CD14-positive monocyte (primary cell): ENCODE results near the gene PLPPR3. TPM values are rescaled to one million over a fixed set of nuclear protein-coding genes. Genes with fewer than 3 reads are reported as not detected.

ENCODE experiments used
- DNase-seq, 3 donors: peaks; one replicate each; pipeline ENCODE4 v3.0.0-alpha.2; 2011 to 2022
- H2AFZ ChIP-seq: 2 replicates; pipeline ENCODE4 v1.6.0; 2012; ENCODE audit warnings: mild to moderate bottlenecking, low read depth, low read length, inconsistent platforms; ENCODE audit not compliant: insufficient read depth, poor library complexity, severe bottlenecking
- H3K27ac ChIP-seq, 2 donors: 1 replicate in 1 of 2; 2 replicates in 1 of 2; pipeline ENCODE4 v1.5.1; 2012 to 2013; ENCODE audit warnings: low read length in 2 of 2, control low read depth in 1 of 2, inconsistent platforms in 1 of 2, low read depth in 1 of 2, mild to moderate bottlenecking in 1 of 2
- H3K27me3 ChIP-seq, 2 donors: one replicate each; pipeline versions ENCODE4 v1.6.0 to v1.6.1; 2011 to 2013; ENCODE audit warnings: low read length in 2 of 2; ENCODE audit not compliant: control insufficient read depth in 2 of 2, insufficient read depth in 2 of 2
- H3K36me3 ChIP-seq, 2 donors: replicated peaks in 1 of 2; 1 replicate in 1 of 2; 2 replicates in 1 of 2; pipeline versions ENCODE4 v1.5.1 to v1.6.1; 2012 to 2013; ENCODE audit warnings: low read length in 2 of 2, control low read depth in 1 of 2, inconsistent platforms in 1 of 2, mild to moderate bottlenecking in 1 of 2; ENCODE audit not compliant: insufficient read depth in 2 of 2, control insufficient read depth in 1 of 2
- H3K4me1 ChIP-seq, 2 donors: 1 replicate in 1 of 2; 2 replicates in 1 of 2; pipeline versions ENCODE4 v1.5.1 to v1.6.1; 2012 to 2013; ENCODE audit warnings: low read length in 2 of 2, control low read depth in 1 of 2, inconsistent platforms in 1 of 2, mild to moderate bottlenecking in 1 of 2, moderate library complexity in 1 of 2; ENCODE audit not compliant: insufficient read depth in 2 of 2, control insufficient read depth in 1 of 2
- H3K4me2 ChIP-seq: replicated peaks from 2 replicates; pipeline ENCODE3; 2012; ENCODE audit warnings: low read length, moderate library complexity, mild to moderate bottlenecking; ENCODE audit not compliant: poor library complexity, severe bottlenecking; ENCODE audit errors: extremely low read depth
- H3K4me3 ChIP-seq, 3 experiments: fragments of 200-600 bp in 1 of 3; sonication (generic) in 1 of 3; replicated peaks in 1 of 3; 1 replicate in 2 of 3; 2 replicates in 1 of 3; pipeline ENCODE4 v1.5.1; 2011 to 2013; ENCODE audit warnings: low read length in 3 of 3, mild to moderate bottlenecking in 3 of 3, control low read depth in 2 of 3, low read depth in 2 of 3, inconsistent platforms in 1 of 3, moderate library complexity in 1 of 3
- H3K79me2 ChIP-seq: 2 replicates; pipeline ENCODE4 v1.6.0; 2012; ENCODE audit warnings: mild to moderate bottlenecking, control low read depth, inconsistent platforms, low read length, moderate library complexity; ENCODE audit not compliant: insufficient read depth
- H3K9ac ChIP-seq: 2 replicates; pipeline ENCODE4 v1.6.0; 2017; ENCODE audit warnings: low read length, mild to moderate bottlenecking; ENCODE audit not compliant: insufficient read depth, poor library complexity, severe bottlenecking
- H3K9me3 ChIP-seq, 2 donors: replicated peaks in 1 of 2; 1 replicate in 1 of 2; 2 replicates in 1 of 2; pipeline versions ENCODE4 v1.5.1 to v1.6.1; 2012 to 2013; ENCODE audit warnings: low read length in 2 of 2, control low read depth in 1 of 2; ENCODE audit not compliant: control insufficient read depth in 1 of 2, insufficient read depth in 1 of 2
- H4K20me1 ChIP-seq: 2 replicates; pipeline ENCODE4 v1.6.0; 2012; ENCODE audit warnings: mild to moderate bottlenecking, low read length, control low read depth, moderate library complexity; ENCODE audit not compliant: insufficient read depth
- H3K27ac Mint-ChIP-seq, 7 donors: one replicate each; pipeline ENCODE4 v1.8.0; 2020; ENCODE audit warnings: mild to moderate bottlenecking in 7 of 7, mixed read lengths in 7 of 7, moderate library complexity in 6 of 7, inconsistent platforms in 2 of 7
- H3K27me3 Mint-ChIP-seq, 3 donors: one replicate each; pipeline ENCODE4 v1.8.0; 2021 to 2022; ENCODE audit warnings: low read depth in 3 of 3, mild to moderate bottlenecking in 3 of 3, mixed read lengths in 3 of 3, moderate library complexity in 3 of 3, inconsistent platforms in 1 of 3
- H3K36me3 Mint-ChIP-seq, 2 donors: one replicate each; pipeline ENCODE4 v1.8.0; 2020; ENCODE audit warnings: mixed read lengths in 2 of 2, inconsistent platforms in 1 of 2, mild to moderate bottlenecking in 1 of 2
- H3K4me1 Mint-ChIP-seq: one replicate; pipeline ENCODE4 v1.8.0; 2020; ENCODE audit warnings: mild to moderate bottlenecking, mixed read lengths
- H3K4me3 Mint-ChIP-seq, 2 donors: one replicate each; pipeline ENCODE4 v1.8.0; 2020; ENCODE audit warnings: mild to moderate bottlenecking in 2 of 2, mixed read lengths in 2 of 2, moderate library complexity in 1 of 2
- H3K9me3 Mint-ChIP-seq, 7 donors: one replicate each; pipeline ENCODE4 v1.8.0; 2020 to 2022; ENCODE audit warnings: mixed read lengths in 7 of 7, mild to moderate bottlenecking in 6 of 7, moderate library complexity in 6 of 7, inconsistent platforms in 2 of 7
- WGBS: methylation state at CpG from one replicate; pipeline ENCODE4 v1.1.5; 2013; ENCODE audit warnings: missing lambda C conversion rate; ENCODE audit not compliant: insufficient coverage; 5-methylcytosine and 5-hydroxymethylcytosine counted together
- intact Hi-C, 2 donors: fragments of 100-400 bp; cut with micrococcal nuclease; formaldehyde crosslinking; loops; one replicate each; pipeline versions ENCODE4 v1.15.0 to v1.15.1; 2023
- polyA plus RNA-seq, 3 donors: library from polyadenylated mRNA; depleted of rRNA in 1 of 3; unstranded in 2 of 3; stranded (reverse) in 1 of 3; fragments of 300-500 nt in 2 of 3; fragments of >200 nt in 1 of 3; fragmentation: Illumina TruSeq in 2 of 3; gene quantifications; 1 replicate in 2 of 3; 2 replicates in 1 of 3; pipeline ENCODE4 v1.2.3, GENCODE V29; 2012 to 2021
- TF ChIP-seq, protein P1 (sequence below): fragments of 200-600 bp; IDR thresholded peaks from one replicate; pipeline ENCODE4 v1.8.0; 2022; ENCODE audit warnings: antibody characterized with exemption, mild to moderate bottlenecking

Gene PLPPR3
- polyA plus RNA-seq, 3 donors = 1.2 TPM; not detected in 2

DNA sequence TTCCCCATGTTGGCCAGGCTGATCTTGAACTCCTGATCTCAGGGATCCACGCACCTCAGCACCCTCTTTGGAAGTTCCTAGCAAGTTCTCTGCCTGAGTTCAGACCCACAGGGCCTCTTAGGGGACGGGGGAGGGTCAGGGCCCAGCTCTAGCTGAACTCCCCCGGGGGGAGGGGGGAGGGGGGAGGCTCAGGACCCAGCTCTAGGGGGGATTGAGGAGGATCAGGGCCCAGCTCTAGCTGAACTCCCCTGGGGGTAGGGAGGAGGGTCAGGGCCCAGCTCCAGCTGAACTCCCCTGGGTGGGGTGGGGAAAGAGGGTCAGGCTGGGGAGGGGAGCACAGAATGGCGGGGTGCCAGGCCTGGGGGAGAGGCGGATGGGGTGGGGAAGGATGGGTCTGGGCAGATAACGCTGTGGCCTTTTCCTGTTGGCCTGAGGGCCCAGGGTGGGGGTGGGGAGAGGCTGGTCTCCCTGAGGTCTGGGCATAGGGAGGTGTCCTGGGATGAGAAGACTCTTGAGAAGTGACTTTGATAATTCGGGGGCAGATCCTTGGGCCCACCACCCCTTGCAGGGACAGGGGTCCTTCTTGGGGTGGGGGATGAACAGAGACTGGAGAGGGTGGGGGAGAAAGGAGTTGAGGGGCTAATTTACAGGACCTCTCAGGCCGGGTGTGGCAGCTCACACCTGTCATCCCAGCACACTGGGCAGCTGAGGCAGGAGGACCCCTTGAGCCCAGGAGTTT is 30.0 kb downstream of the PLPPR3 start:
- H3K27me3 Mint-ChIP-seq = peaks cover 4 to 6% (median 5%) of the 10 kb centered on the region in 3 donors

DNA sequence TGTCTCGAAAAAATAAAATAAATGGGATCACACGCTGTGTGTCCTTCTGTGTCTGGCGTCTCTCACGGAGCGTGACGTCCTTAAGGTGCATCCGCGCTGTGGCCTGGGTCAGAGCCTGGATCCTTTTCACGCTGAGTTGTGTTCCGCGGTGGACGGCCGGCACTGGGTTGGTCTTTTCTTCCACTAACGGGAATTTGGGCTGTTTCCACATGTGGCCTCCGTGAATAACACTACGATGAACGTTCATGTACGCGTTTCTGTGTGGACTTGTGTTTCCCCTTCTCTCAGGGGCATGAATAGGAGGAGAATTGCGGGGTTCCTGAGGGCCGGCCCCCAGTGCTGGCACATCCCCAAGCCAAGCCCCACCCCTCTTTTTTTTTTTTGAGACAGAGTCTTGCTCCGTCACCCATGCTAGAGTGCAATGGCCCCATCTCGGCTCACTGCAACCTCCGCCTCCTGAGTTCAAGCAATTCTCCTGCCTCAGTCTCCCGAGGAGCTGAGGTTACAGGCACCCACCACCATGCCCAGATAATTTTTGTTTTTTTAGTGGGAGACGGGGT is 30.7 kb downstream of the PLPPR3 start:
- Histone ChIP-seq H4K20me1 (no peaks in the 10 kb centered on the region), H3K9ac (no peak overlapping the region), H3K27me3 (no peaks in the 10 kb centered on the region), H3K36me3 (no peaks in the 10 kb centered on the region), H3K4me3 (no peak overlapping the region), H3K79me2 (peaks cover under 1% of the 10 kb centered on the region), H2AFZ (no peak overlapping the region), H3K9me3 (no peaks in the 10 kb centered on the region), H3K27ac (no peak overlapping the region), H3K4me2 (no peak overlapping the region), H3K4me1 (peaks cover 16% of the 10 kb centered on the region in 2 donors)
- Mint-ChIP-seq H3K4me3 (peak overlapping the region in 1 of 2 donors; percentile 42), H3K4me1 (peaks cover 12% of the 10 kb centered on the region), H3K9me3 (peaks cover 0 to 2% (median 0%) of the 10 kb centered on the region in 7 donors), H3K27ac (no peak overlapping the region), H3K36me3 (peaks cover 0 to 2% of the 10 kb centered on the region in 2 donors), H3K27me3 (peaks cover 4 to 6% (median 5%) of the 10 kb centered on the region in 3 donors)
- no peak for DNase-seq
- TF ChIP-seq, protein P1, sequence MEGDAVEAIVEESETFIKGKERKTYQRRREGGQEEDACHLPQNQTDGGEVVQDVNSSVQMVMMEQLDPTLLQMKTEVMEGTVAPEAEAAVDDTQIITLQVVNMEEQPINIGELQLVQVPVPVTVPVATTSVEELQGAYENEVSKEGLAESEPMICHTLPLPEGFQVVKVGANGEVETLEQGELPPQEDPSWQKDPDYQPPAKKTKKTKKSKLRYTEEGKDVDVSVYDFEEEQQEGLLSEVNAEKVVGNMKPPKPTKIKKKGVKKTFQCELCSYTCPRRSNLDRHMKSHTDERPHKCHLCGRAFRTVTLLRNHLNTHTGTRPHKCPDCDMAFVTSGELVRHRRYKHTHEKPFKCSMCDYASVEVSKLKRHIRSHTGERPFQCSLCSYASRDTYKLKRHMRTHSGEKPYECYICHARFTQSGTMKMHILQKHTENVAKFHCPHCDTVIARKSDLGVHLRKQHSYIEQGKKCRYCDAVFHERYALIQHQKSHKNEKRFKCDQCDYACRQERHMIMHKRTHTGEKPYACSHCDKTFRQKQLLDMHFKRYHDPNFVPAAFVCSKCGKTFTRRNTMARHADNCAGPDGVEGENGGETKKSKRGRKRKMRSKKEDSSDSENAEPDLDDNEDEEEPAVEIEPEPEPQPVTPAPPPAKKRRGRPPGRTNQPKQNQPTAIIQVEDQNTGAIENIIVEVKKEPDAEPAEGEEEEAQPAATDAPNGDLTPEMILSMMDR = no peak
- intact Hi-C loops = no loop called here
- WGBS = 83% methylated on average over 21 of the region's 26 CpGs

More for the DNA sequence above, 30.0 kb downstream of the PLPPR3 start:
- Histone ChIP-seq H3K27ac (no peak overlapping the region), H3K79me2 (peaks cover 5% of the 10 kb centered on the region), H4K20me1 (no peaks in the 10 kb centered on the region), H3K36me3 (no peaks in the 10 kb centered on the region), H3K9me3 (no peaks in the 10 kb centered on the region), H3K4me3 (no peak overlapping the region), H3K9ac (no peak overlapping the region), H2AFZ (no peak overlapping the region), H3K27me3 (no peaks in the 10 kb centered on the region), H3K4me1 (peaks cover 22% of the 10 kb centered on the region in 2 donors), H3K4me2 (no peak overlapping the region)
- intact Hi-C loops = no loop called here
- DNase-seq = no peak
- Mint-ChIP-seq H3K36me3 (peaks cover 0 to 2% of the 10 kb centered on the region in 2 donors), H3K4me1 (peaks cover 12% of the 10 kb centered on the region), H3K4me3 (peak overlapping the region in 1 of 2 donors; percentile 42), H3K27ac (no peak overlapping the region), H3K9me3 (peaks cover 0 to 2% (median 0%) of the 10 kb centered on the region in 7 donors)
- TF ChIP-seq, protein P1 = no peak
- 67% methylated on average over 7 of the region's 8 CpGs for WGBS
